Glutamatergic neuron (in vitro differentiated cells): Measurements from ENCODE around the gene THSD4. TPM values are rescaled to one million over a fixed set of nuclear protein-coding genes. Genes with fewer than 3 reads are reported as not detected.

Experiments
- DNase-seq: peaks from one replicate; pipeline ENCODE4 v3.0.0; 2022
- H3K27ac Mint-ChIP-seq: one replicate; pipeline ENCODE4 v1.8.0; 2020; ENCODE audit warnings: mild to moderate bottlenecking, mixed read lengths, inconsistent platforms; ENCODE audit not compliant: unreplicated experiment
- H3K27me3 Mint-ChIP-seq: one replicate; pipeline ENCODE4 v1.8.0; 2020; ENCODE audit warnings: mild to moderate bottlenecking, moderate library complexity, mixed read lengths, inconsistent platforms; ENCODE audit not compliant: unreplicated experiment
- H3K36me3 Mint-ChIP-seq: one replicate; pipeline ENCODE4 v1.8.0; 2020; ENCODE audit warnings: mild to moderate bottlenecking, mixed read lengths, inconsistent platforms; ENCODE audit not compliant: unreplicated experiment
- H3K4me1 Mint-ChIP-seq: one replicate; pipeline ENCODE4 v1.8.0; 2020; ENCODE audit warnings: mild to moderate bottlenecking, low read depth, mixed read lengths, inconsistent platforms; ENCODE audit not compliant: unreplicated experiment
- H3K4me3 Mint-ChIP-seq: one replicate; pipeline ENCODE4 v1.8.0; 2020; ENCODE audit warnings: mild to moderate bottlenecking, mixed read lengths, inconsistent platforms; ENCODE audit not compliant: unreplicated experiment
- H3K9me3 Mint-ChIP-seq: one replicate; pipeline ENCODE4 v1.8.0; 2020; ENCODE audit warnings: mild to moderate bottlenecking, moderate library complexity, mixed read lengths, inconsistent platforms; ENCODE audit not compliant: unreplicated experiment
- total RNA-seq: library from RNA; stranded (reverse); fragmentation: NEBNext Ultra II Directional; extraction: Animal tissue kit (Norgen Biotek cat#: 25700); gene quantifications from one replicate; pipeline ENCODE4 v1.2.1, GENCODE V29; 2021; ENCODE audit not compliant: unreplicated experiment
- TF ChIP-seq, protein P1 (sequence below): fragments of 200-600 bp; sonication (generic); IDR thresholded peaks from one replicate; pipeline ENCODE4 v1.5.0; 2021; ENCODE audit not compliant: partially characterized antibody, unreplicated experiment

The THSD4 gene
- total RNA-seq, 1 donor from 2014 or later, result 12.3 TPM

DNA sequence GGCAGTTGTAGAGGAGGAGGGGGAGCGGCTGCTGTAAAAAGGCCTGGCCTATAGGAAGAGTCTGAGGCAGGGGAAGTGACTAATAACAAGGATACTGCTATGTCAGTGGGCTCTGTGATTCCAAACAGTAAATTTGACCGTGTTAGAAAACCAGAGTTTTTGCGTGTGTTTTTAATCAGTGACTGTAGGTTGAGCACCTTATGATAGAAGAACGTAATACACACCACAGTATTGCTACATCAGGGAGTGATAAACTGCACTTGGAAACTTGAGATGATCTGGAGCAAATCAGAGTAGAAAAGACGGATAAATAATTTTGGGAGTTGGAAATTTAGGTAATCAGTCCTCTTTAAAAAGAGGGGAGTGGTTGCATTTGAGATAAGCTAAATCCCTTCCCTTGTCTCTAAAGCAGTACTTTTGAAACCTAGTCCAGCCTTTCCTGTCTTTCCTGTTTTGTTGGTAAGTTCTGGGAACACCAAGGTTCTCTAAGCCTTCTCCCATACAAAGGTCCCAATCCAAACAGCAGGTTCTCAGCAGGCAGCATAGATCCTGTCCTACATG, 564.6 kb downstream of the THSD4 start:
- no peaks in the 10 kb centered on the region for H3K9me3 Mint-ChIP-seq
- TF ChIP-seq, protein P1, sequence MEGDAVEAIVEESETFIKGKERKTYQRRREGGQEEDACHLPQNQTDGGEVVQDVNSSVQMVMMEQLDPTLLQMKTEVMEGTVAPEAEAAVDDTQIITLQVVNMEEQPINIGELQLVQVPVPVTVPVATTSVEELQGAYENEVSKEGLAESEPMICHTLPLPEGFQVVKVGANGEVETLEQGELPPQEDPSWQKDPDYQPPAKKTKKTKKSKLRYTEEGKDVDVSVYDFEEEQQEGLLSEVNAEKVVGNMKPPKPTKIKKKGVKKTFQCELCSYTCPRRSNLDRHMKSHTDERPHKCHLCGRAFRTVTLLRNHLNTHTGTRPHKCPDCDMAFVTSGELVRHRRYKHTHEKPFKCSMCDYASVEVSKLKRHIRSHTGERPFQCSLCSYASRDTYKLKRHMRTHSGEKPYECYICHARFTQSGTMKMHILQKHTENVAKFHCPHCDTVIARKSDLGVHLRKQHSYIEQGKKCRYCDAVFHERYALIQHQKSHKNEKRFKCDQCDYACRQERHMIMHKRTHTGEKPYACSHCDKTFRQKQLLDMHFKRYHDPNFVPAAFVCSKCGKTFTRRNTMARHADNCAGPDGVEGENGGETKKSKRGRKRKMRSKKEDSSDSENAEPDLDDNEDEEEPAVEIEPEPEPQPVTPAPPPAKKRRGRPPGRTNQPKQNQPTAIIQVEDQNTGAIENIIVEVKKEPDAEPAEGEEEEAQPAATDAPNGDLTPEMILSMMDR, result no peak
- H3K4me3 Mint-ChIP-seq, result no peak overlapping the region
- DNase-seq, result no peak
- no peaks in the 10 kb centered on the region for H3K27me3 Mint-ChIP-seq
- H3K36me3 Mint-ChIP-seq, result no peaks in the 10 kb centered on the region
- no peak overlapping the region for H3K27ac Mint-ChIP-seq
- H3K4me1 Mint-ChIP-seq, result peaks cover 2% of the 10 kb centered on the region

DNA sequence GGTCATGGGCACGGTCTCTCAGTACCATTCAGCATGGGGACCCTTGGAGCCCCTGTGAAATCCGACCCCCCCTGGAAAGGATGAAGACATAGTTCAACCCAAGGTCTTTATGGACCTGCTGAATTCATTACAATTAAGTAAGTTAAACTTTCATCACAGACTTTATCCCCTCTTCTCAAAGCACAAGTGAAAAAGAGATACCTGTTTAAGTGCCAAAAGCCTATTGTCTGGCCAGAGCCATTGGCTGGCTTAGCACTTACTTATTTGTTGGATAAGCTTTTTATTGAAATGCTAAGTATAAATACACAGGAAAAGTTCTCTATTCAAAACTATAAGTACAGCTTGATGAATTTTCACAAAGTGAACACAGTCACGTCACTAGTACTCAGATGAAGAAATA, 566.7 kb downstream of the THSD4 start:
- Mint-ChIP-seq H3K9me3 (no peaks in the 10 kb centered on the region), H3K27me3 (no peaks in the 10 kb centered on the region), H3K36me3 (no peaks in the 10 kb centered on the region), H3K4me1 (peaks cover 2% of the 10 kb centered on the region), H3K4me3 (no peak overlapping the region), H3K27ac (no peak overlapping the region)
- no peak for DNase-seq
- TF ChIP-seq, protein P1, result no peak

DNA sequence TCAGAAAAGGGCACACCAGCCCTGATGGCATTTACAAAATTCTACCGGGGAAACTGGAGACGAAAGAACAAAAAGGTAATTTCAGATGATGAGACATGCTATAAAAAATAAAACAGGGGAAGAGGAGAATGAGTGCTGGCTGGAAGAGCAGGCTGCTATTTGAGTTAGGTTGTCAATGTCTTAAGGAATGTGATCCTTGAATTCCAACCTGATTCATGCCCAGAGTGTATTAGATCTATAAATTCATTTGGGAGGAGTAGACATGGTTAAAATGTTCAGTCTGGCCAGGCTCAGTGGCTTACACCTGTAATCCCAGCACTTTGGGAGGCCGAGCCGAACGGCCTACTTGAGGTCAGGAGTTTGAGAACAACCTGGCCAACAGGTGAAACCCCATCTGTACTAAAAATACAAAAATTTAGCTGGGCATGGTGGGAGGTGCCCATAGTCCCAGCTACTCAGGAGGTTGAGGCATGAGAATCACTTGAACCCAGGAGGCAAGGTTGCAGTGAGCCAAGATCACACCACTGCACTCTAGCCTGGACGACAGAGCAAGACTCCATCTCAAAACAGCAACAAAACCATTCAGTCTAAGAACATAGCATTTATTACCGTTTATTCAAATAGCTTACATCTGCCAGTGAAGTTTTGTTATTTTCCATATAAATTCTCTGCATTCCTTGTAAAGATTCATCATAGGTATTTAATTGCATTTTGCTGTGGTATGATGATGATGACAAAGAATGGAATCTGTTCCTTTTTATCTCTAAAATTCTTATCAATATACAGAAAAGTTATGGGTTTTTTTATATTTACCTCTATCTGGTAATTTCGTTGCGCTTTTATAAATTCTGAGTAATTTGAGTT, 568.4 kb downstream of the THSD4 start:
- TF ChIP-seq, protein P1, result no peak
- Mint-ChIP-seq H3K36me3 (no peaks in the 10 kb centered on the region), H3K4me1 (peaks cover 11% of the 10 kb centered on the region), H3K9me3 (peaks cover 2% of the 10 kb centered on the region), H3K27ac (no peak overlapping the region), H3K27me3 (peaks cover 2% of the 10 kb centered on the region), H3K4me3 (no peak overlapping the region)
- DNase-seq, result no peak

DNA sequence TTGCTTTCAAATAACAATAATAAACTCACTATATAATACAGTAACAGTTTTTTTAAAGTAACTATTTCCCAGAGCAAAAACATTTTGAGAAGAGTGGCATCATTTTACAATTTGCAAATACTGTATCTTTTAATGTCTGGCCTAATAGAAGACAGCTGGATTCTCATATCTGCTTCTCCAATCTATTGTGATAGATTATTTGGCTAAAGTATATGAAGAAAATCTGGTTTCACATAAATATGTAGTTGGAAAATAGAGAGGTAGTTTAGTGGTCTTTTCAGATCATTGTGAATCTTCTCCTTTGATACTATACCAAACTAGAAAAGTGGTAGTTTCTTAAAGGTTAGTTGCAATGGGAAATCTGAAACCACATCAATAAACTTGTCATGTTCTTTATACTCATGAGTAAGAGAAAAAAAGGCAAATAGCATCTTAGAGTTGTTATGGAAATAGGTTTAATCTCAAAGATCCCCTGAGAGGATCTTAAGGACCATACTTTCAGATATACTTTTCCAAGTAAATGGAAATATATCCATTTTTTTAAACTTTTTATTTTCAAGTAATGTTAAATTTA, 570.2 kb downstream of the THSD4 start:
- peaks cover 6% of the 10 kb centered on the region for H3K9me3 Mint-ChIP-seq
- H3K27me3 Mint-ChIP-seq, result peaks cover 4% of the 10 kb centered on the region
- H3K36me3 Mint-ChIP-seq, result peaks cover 6% of the 10 kb centered on the region
- TF ChIP-seq, protein P1, result no peak
- H3K4me1 Mint-ChIP-seq, result peaks cover 13% of the 10 kb centered on the region
- DNase-seq, result no peak
- no peak overlapping the region for H3K27ac Mint-ChIP-seq
- H3K4me3 Mint-ChIP-seq, result no peak overlapping the region
